Immature natural killer cell (primary cell): ENCODE measurements around the gene COG1. TPM values are rescaled to one million over a fixed set of nuclear protein-coding genes. Genes with fewer than 3 reads are reported as not detected.

Source experiments
- polyA plus RNA-seq, 3 donors: library from polyadenylated mRNA; unstranded; fragments of 300-500 nt; fragmentation: Illumina TruSeq; gene quantifications; one replicate each; pipeline ENCODE4 v1.2.3, GENCODE V29; 2021

Gene COG1
- polyA plus RNA-seq, 3 donors from 2014 or later: 9.6 to 33.6 (median 17.2) TPM

Other genes with a start within 250 kb of the COG1 start
- 10 to 100 TPM; 13.7 to 25.8 (median 16.2) TPM for gene SLC39A11, start 100.4 kb upstream of the COG1 start, polyA plus RNA-seq
- not detected for gene SSTR2, start 28.0 kb upstream of the COG1 start, polyA plus RNA-seq
- not detected for gene CPSF4L, start 68.8 kb downstream of the COG1 start, polyA plus RNA-seq
- under 1 TPM in 2 of 3 donors, not detected in 1; 0.26 to 0.41 TPM for gene CDC42EP4, start 118.9 kb downstream of the COG1 start, polyA plus RNA-seq